Esophagus muscularis mucosa (tissue), 4 donors: ENCODE data around the gene CORIN. TPM values are rescaled to one million over a fixed set of nuclear protein-coding genes. Genes with fewer than 3 reads are reported as not detected.

Source experiments
- DNase-seq: peaks from one replicate; pipeline ENCODE4 v3.0.0-alpha.2; 2017; ENCODE audit errors: extremely low spot score
- H3K27ac ChIP-seq, 4 donors: fragments of 200-600 bp; sonication (generic); replicated peaks in 1 of 4; 1 replicate in 3 of 4; 2 replicates in 1 of 4; pipeline ENCODE4 v1.5.1; 2016 to 2019; ENCODE audit warnings: mild to moderate bottlenecking in 1 of 4
- H3K27me3 ChIP-seq, 4 donors: fragments of 200-600 bp; sonication (generic); one replicate each; pipeline versions ENCODE4 v1.5.1 to v1.6.0; 2016 to 2019
- H3K36me3 ChIP-seq, 4 donors: fragments of 200-600 bp; sonication (generic); one replicate each; pipeline ENCODE4 v1.5.1; 2016 to 2019
- H3K4me1 ChIP-seq, 4 donors: fragments of 200-600 bp; sonication (generic); one replicate each; pipeline ENCODE4 v1.5.1; 2016 to 2019
- H3K4me3 ChIP-seq, 4 donors: fragments of 200-600 bp; sonication (generic); 1 replicate in 2 of 4; 2 replicates in 2 of 4; pipeline ENCODE4 v1.5.1; 2016 to 2019; ENCODE audit warnings: mild to moderate bottlenecking in 4 of 4, moderate library complexity in 1 of 4
- H3K9me3 ChIP-seq, 4 donors: fragments of 200-600 bp; sonication (generic); 1 replicate in 3 of 4; 2 replicates in 1 of 4; pipeline ENCODE4 v1.5.1; 2016 to 2019
- EP300 ChIP-seq: sonication (generic); formaldehyde crosslinking; IDR thresholded peaks from one replicate; pipeline ENCODE4 v1.6.1; 2017; ENCODE audit warnings: antibody characterized with exemption
- POLR2A ChIP-seq: fragments of 450-650 bp; IDR thresholded peaks from one replicate; pipeline ENCODE4 v1.6.1; 2017; ENCODE audit warnings: antibody characterized with exemption, moderate library complexity, mild to moderate bottlenecking, low read depth
- POLR2AphosphoS5 ChIP-seq, 2 donors: sonication (generic); formaldehyde crosslinking; IDR thresholded peaks; one replicate each; pipeline ENCODE4 v1.6.1; 2017; ENCODE audit warnings: antibody characterized with exemption in 2 of 2
- WGBS: methylation state at CpG from one replicate; pipeline ENCODE4 v1.1.5; 2018; 5-methylcytosine and 5-hydroxymethylcytosine counted together
- intact Hi-C: fragments of 100-400 bp; cut with DNase I; formaldehyde crosslinking; loops from one replicate; pipeline ENCODE4 v1.15.1; 2023
- total RNA-seq, 4 donors: library from RNA; depleted of rRNA; stranded (reverse); fragments of >200 nt; gene quantifications; one replicate each; pipeline versions ENCODE4 v1.1.0 to v1.2.1, GENCODE V29; 2016
- TF ChIP-seq, protein P1 (sequence below), 3 experiments: fragments of 200-600 bp in 2 of 3; fragments of 450-650 bp in 1 of 3; sonication (generic) in 2 of 3; IDR thresholded peaks; one replicate each; pipeline ENCODE4 v1.5.1; 2017 to 2019; ENCODE audit warnings: antibody characterized with exemption in 3 of 3, mild to moderate bottlenecking in 2 of 3, moderate library complexity in 1 of 3

CORIN gene
- total RNA-seq, 4 donors from 2014 or later: 1.2 to 4.8 (median 2.8) TPM

DNA sequence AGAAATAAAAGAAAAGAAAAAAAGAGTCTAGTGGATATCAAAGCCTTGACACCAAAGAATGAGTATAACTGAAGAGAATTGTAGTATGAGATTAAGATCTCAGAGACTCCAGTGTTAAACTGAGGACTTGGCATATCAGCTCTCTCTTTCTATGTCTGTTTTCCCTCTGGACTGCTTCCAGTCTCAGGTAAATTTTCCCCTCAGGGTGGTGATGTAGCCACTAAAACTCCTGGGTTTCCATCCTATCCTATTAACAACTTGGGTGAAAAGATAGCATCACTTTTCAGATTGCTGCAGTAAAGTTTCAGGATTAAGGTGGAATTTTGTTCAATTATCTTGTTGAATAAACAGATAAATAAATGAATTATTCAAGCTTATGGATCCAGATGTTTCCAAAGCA lies 267.1 kb downstream of the CORIN start:
- DNase-seq: no peak
- Histone ChIP-seq H3K4me3 (no peak overlapping the region), H3K27ac (no peak overlapping the region), H3K36me3 (peaks cover 27 to 84% (median 58%) of the 10 kb centered on the region in 4 donors), H3K4me1 (no peaks in the 10 kb centered on the region), H3K27me3 (no peaks in the 10 kb centered on the region), H3K9me3 (no peaks in the 10 kb centered on the region)
- TF ChIP-seq POLR2A: no peak
- TF ChIP-seq, protein P1, sequence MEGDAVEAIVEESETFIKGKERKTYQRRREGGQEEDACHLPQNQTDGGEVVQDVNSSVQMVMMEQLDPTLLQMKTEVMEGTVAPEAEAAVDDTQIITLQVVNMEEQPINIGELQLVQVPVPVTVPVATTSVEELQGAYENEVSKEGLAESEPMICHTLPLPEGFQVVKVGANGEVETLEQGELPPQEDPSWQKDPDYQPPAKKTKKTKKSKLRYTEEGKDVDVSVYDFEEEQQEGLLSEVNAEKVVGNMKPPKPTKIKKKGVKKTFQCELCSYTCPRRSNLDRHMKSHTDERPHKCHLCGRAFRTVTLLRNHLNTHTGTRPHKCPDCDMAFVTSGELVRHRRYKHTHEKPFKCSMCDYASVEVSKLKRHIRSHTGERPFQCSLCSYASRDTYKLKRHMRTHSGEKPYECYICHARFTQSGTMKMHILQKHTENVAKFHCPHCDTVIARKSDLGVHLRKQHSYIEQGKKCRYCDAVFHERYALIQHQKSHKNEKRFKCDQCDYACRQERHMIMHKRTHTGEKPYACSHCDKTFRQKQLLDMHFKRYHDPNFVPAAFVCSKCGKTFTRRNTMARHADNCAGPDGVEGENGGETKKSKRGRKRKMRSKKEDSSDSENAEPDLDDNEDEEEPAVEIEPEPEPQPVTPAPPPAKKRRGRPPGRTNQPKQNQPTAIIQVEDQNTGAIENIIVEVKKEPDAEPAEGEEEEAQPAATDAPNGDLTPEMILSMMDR (IDR thresholded peaks at IDR 0.05): no peak
- no peak for TF ChIP-seq POLR2AphosphoS5 (IDR thresholded peaks at IDR 0.05)
- TF ChIP-seq EP300: no peak
- intact Hi-C loops: no loop called here

DNA sequence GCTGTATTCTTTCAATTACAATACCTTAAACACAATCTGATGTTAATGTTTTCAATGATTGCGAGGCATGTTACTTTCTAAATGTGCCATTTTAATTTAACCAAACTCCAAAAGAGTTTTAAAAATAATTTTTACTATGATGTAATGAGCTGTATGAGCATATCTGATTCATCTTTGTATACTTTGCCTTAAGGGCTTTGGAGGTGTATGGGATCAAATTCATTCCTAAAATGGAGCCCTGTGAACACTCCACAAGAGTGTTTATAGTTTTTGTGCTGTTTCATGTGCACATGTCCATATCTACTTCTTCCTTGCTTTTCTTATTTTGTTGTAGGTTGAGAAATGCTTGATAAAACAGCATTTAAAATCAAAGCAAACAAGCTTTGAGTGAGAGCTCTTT lies 270.4 kb downstream of the CORIN start:
- H3K36me3 ChIP-seq: peaks cover 11 to 76% (median 40%) of the 10 kb centered on the region in 4 donors
- no peaks in the 10 kb centered on the region for H3K9me3 ChIP-seq
- no peaks in the 10 kb centered on the region for H3K27me3 ChIP-seq
- intact Hi-C loops: loop anchor here (5.0 kb wide), 1 partner anchor 105 kb away; the partner anchor contains the start of gene COMMD8
- TF ChIP-seq POLR2A (no peak), POLR2AphosphoS5 (IDR thresholded peaks at IDR 0.05) (no peak)
- TF ChIP-seq, protein P1 (IDR thresholded peaks at IDR 0.05): no peak
- 96% methylated on average over 1 of the region's 1 CpG for WGBS
- peaks cover 0 to 7% (median 3%) of the 10 kb centered on the region in 4 donors for H3K4me1 ChIP-seq
- H3K27ac ChIP-seq: no peak overlapping the region
- no peak for DNase-seq
- H3K4me3 ChIP-seq: no peak overlapping the region

DNA sequence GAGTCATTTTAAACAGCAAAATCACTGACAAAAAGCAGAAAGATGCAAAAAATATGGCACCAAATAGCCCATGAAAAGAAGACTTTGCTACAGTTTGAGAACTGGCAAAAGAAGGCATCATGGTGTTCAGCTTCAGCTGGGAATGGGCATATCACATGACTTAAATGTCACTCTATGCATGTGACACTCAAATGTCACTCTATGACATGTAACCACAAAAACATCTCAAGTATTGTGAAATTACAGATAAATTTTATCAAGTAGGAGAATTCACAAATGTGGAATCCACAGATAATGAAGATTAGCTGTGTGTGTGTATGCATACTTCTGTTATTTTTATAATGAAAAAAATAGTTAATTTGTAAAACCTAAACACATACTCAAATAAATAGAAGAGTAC lies 270.9 kb downstream of the CORIN start:
- Histone ChIP-seq H3K27me3 (no peaks in the 10 kb centered on the region), H3K27ac (no peak overlapping the region), H3K36me3 (peaks cover 7 to 76% (median 36%) of the 10 kb centered on the region in 4 donors), H3K4me3 (no peak overlapping the region), H3K9me3 (no peaks in the 10 kb centered on the region), H3K4me1 (peaks cover 0 to 7% (median 3%) of the 10 kb centered on the region in 4 donors)
- intact Hi-C loops: loop anchor here (5.0 kb wide), 1 partner anchor 105 kb away; the partner anchor contains the start of gene COMMD8
- no peak for TF ChIP-seq POLR2A
- TF ChIP-seq POLR2AphosphoS5 (IDR thresholded peaks at IDR 0.05): no peak
- TF ChIP-seq, protein P1 (IDR thresholded peaks at IDR 0.05): no peak
- no peak for TF ChIP-seq EP300
- DNase-seq: no peak

DNA sequence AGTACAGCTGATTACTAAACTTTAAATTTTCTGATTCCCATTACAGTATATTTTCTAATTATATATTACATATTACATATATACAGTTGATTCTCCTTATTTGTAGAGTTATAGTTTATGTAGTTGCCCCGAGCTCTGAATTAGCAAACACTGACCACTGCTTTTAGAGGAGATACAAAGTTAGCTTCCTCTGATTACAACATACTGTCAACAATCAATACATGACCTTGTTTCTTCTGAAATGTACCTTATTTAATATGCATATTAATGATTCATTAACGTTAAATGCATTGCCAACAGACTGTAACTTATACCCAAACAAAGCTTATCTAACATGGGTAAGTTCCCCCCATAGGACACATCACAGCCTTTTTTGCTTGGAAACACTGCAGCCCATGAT lies 271.3 kb downstream of the CORIN start:
- Histone ChIP-seq H3K27me3 (no peaks in the 10 kb centered on the region), H3K27ac (no peak overlapping the region), H3K4me3 (no peak overlapping the region), H3K4me1 (peaks cover 0 to 7% (median 3%) of the 10 kb centered on the region in 4 donors), H3K36me3 (peaks cover 3 to 76% (median 32%) of the 10 kb centered on the region in 4 donors), H3K9me3 (no peaks in the 10 kb centered on the region)
- DNase-seq: no peak
- 92% methylated on average over 2 of the region's 2 CpGs for WGBS
- intact Hi-C loops: loop anchor here (5.0 kb wide), 1 partner anchor 104 kb away; the partner anchor contains the start of gene COMMD8
- TF ChIP-seq POLR2A: no peak

DNA sequence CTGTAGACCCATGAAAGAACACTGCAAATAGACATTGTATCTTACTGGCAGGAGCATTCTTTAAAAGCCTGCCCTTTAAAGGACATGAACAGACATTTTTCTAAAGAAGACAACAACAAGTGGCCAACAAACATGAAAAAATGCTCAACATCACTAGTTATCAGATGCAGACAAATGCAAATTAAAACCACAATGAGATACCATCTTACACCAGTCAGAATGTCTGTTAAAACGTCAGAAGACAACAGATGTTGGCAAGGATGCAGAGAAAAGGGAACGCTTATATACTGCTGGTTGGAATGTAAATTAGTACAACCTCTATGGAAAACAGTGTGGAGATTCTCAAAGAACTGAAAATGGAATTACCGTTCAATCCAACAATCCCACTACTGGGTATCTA lies 275.6 kb downstream of the CORIN start:
- H3K9me3 ChIP-seq: no peaks in the 10 kb centered on the region
- no peak overlapping the region for H3K4me3 ChIP-seq
- WGBS: 71% methylated on average over 3 of the region's 3 CpGs
- H3K27ac ChIP-seq: no peak overlapping the region
- no peak for DNase-seq
- TF ChIP-seq EP300 (no peak), POLR2AphosphoS5 (IDR thresholded peaks at IDR 0.05) (no peak), POLR2A (no peak)
- TF ChIP-seq, protein P1 (IDR thresholded peaks at IDR 0.05): no peak
- H3K36me3 ChIP-seq: peaks cover 4 to 81% (median 34%) of the 10 kb centered on the region in 4 donors
- intact Hi-C loops: loop anchor here (5.0 kb wide), 1 partner anchor 75 kb away; the partner anchor contains the start of gene ATP10D
- peaks cover 0 to 7% (median 3%) of the 10 kb centered on the region in 4 donors for H3K4me1 ChIP-seq
- H3K27me3 ChIP-seq: no peaks in the 10 kb centered on the region
